CD4-positive, alpha-beta T cell treated with Interleukin-12 subunit alpha and Interleukin-12 subunit beta, for 1 hour (primary cell): Measurements from ENCODE around the gene CAMKK2.
"Not testable (repeated sequence)": the region's sequence is repeated elsewhere in the genome, so short reads cannot be mapped to it uniquely, and the experiment has no call there.

Source experiments
- DNase-seq: peaks from one replicate; pipeline ENCODE4 v3.0.0-alpha.2; 2020

CAMKK2 gene

DNA sequence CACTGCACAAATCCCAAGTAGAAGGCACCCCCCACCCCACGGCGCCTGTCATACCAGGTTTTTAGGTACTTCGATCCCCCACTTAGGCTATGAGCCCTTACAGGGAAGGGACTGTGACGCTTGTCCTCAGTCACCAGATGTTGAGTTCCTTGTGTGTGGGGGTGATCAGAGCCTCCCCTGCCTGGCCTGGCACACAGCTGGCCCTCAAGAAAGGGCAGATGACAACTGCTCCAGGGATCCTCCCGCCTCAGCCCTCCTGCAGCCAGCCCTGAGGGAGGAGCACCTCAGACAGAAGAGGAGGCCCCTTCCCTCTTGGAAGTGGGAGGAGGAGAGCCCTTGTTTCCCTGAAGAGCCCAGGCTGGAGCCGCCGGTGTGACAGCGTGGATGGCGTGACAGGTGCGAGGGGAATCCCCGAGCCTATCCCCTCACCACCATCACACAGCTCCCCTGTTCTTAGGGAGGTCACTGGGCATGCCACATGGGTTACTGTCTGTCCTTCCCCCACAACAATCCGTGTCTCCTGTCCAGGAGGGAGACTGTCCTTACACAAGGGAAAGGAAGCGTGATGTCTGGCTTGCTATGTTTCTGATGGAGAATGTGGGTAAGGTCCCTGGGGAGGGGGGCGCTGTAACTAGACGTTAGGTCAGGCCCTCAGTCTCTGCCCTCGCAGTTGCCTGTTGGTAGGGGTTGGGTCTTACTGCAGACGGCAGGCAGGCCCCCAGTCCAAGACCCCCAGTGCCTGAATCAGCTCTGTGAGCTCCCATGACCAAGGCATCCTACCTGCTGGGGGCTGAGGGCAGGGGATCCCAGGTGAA lies 55.1 kb downstream of the CAMKK2 start:
- no peak for DNase-seq

DNA sequence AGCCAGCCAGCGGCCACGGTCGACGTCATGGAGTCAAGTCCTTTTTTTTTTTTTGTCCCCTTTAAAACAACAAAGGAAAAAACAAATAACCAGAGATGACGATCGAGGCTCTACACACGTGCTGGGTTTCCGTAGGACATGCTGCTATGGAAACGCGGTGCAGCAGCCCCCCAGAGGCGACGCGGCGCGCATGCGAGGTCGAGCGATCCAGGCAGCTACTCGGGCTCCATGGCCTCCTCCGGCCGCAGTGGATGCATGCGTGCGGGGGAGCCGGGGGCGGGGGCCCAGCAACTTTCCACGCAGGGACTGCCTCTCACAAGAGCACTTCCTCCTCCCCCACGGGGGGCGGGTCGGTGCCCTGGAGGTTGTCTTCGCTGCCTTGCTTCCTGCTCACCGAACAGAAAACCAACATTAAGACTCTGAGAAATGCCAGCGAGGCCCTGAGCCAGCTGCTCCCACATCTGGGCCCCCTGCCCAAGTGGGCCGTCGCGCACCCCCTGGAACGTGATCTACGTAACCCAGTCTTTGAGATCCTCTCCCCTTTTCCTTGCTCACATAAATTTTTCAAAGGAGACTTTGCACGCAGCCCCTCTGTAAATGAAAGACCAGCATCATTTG lies 55.9 kb downstream of the CAMKK2 start:
- peak; percentile 93 for DNase-seq

DNA sequence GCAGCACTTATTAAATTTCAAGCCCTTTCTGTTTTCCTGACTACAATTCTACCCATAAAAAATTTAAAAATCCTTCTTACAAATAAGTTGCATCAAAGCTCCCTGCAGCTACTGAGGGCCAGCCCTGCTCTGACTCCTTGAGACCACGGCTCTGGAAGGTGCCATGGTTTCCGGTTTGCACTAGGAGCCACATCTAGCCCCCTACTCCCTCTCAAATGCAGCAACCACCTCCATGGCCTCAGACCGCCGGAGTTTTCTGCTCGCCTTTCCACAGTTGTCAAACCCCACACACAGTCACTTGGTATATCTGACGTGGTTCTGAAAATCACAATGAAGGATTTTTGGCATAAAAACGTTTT lies 56.5 kb downstream of the CAMKK2 start:
- DNase-seq, result no peak

DNA sequence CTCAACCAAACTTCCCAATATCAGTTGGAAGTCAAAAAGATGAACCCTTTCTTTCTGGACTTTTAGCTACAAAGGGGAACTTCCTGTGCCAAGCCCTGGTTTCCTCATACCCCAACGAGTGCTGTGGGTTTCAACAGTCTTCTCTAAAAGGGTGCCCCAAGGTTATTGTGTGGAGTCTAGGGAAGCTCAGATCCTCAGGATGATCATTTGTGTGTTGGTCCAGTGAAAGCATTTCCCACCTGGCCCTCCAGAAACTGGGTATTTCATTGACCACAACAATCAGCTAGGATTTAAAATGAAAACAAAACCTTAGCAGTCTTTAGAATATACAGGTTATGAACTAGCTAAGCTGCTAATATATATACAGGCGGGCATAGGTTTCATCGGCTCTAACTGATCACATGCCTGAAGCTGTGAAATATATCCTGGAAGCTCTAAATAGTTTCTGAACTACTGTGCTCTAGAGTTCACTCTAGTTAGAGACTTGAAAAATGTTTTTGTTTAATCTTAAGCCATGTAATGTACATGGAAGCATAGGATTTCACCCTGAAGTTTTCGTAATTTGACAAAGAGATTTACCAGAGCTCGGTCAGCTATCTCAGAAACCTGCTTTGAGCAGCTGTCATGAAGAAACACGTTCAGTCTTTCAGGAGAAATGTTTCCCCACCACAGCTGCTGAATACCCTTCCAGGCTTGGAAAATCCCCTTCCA lies 57.0 kb downstream of the CAMKK2 start:
- peak; percentile 17 for DNase-seq

DNA sequence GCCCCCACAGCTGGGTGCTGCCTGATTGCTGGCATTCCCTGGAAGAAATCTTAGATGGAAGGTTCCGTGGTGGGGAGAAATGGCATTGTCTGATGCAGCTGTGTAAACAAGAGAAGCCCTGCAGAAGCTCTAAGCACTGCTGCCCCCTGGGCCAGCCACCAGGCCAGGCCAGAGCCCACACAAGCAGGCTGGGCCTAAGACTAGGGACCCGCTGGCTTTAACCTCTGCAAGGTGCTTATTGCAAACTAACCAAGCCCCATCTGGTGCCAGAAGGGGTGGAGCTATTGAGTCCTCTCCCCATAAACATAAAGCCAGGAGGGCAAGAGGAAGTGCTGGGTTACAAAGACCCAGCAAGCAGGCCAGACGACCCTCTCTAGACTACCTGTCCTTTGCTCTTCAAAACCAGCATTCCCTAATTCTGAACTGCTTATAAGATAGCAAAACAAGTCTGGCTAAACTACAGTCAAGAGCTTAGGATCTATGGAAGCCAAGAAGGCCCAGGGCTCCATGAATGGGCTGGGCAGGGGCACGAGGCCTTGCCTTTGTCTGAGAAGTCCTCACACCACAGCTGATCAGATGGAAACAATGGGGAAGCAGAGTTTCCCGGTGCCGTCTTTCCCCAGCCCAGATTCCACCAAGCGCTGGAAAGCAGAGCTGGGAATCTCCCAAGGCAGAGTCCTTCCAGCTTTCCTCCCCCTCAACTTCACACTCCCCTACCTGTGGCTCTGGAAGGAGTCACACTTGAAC lies 57.7 kb downstream of the CAMKK2 start:
- DNase-seq, result no peak

DNA sequence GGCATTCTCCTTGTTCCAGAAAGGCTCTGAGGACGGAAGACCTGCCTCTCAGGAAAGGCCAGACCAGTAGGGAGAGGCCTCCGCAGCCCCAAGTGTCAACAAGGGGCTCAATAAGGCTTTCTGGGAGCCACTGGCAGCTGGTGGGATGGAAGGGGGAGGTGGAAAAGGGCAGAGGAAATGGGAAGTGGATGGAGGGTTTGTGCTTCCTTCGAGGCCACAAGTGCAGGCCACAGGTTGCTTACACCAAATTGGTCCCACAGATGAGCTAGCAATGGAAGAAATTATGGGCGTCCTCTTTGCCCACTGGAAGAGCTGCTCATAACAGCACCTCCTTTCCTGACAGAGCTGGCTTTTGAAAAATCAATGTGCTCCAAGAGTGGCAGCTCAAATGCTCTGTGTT lies 58.4 kb downstream of the CAMKK2 start:
- DNase-seq, result no peak

DNA sequence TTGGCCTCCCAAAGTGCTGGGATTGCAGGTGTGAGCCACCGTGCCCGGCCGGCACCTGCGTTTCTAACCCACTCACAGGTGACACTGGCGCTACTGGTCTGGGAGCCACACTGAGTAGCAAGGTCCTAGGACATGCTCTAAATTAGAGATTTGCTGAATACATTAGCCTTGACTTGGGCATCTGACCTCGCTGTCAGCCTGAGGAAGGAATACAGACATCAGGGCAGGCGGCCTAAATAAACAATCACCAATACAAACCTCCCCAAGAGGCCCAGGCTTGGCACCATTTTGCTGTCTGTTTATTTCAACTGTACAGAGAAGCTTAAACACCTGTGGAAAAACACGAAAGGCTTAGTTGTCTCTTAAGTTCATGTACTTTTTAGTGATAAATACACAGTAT lies 59.1 kb downstream of the CAMKK2 start:
- no peak for DNase-seq

DNA sequence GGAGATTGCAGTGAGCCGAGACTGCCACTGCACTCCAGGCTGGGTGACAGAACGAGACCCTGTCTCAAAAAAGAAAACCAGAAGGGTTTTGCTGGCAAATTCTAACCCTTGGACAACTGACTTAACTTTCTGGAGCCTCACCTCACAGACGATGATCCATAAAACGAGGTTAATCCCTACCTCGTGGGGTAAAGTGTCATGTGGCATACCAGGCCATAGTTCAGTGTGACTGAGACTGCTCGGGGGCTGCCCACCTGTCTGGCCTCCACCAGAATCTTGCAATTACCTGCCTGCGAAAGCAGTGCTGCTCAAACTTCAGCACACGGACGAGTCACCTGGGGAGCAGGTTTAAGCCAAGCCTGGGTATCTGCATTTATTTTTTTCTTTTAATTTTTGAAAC lies 59.7 kb downstream of the CAMKK2 start:
- no peak for DNase-seq

DNA sequence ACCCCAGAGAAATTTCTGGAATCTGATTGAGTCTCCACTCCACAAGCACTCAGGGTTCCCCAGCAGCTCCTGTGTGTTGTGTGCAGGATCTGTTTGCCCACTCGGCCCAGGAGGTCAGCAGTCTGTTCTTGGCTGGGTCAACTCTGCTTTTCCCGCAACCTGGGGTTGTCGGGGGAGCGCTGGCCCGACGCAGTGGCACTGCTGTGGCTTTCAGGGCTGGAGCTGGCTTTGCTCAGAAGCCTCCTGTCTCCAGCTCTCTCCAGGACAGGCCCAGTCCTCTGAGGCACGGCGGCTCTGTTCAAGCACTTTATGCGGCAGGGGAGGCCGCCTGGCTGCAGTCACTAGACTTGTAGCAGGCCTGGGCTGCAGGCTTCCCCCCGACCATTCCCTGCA lies 62.9 kb downstream of the CAMKK2 start:
- DNase-seq, result no peak

DNA sequence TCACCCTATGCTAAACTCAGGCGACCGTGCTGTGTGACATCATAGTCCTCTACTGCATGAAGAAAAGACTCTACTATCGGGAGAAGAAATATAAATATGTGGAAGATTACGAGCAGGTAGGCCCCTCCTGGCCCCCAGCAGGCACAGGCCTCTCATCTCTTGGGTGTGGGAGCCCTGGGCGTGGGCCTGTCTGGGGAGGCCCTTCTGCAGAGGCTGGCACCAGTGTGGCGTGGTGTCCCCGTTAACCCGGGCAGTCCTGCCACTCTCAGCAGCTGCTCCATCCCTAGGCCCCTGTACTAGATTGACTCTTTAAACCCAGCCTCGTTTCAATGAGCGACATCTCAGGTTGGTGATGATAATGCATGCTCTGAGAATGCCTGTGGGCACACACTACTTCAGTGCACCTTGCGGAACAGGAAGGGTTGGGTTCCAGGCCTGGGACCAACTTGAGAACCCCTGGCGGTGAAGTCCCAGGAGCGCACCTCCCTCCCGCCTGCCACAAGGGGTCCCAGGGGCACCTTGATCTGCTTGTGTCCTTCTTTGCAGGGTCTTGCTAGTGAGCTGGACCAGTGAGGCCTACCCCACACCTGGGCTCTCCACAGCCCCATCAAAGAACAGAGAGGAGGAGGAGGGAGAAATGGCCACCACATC lies 63.4 kb downstream of the CAMKK2 start:
- no peak for DNase-seq

DNA sequence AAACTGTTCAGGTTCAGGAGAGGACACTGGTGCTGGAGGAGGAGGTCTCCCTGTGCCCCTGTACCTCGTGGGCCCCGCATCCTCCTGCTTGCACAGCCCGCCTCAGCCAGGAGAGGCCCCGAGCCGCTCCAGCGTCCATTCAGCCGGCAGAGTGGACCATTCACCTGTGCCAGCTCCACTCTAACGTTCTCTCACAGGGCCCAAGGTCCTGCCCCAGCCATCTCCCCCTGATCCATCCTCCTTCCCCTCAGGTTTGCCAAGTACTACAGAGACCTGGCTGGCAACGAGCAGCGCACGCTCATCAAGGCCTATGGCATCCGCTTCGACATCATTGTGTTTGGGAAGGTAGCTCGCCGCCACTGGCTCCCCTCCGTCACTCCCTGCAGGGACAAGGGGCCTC lies 64.3 kb downstream of the CAMKK2 start:
- DNase-seq, result no peak

DNA sequence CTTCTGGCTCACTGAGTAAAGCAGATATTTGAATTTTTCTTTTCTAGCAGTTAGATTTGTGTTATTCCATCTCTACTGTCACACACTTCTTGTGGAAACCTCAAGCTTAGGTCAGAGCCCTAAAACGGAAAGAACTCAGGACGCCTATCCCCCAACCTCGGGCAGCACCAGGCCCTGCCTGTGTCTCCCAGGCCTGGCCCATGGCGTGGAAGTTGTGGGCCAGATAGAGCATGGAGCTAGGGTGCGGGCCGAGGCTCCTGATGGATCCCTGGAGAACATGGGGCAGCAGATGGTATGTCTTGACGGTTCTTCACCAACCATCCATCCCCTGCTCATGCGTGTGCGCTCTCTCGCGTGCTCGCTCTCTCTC lies 66.0 kb downstream of the CAMKK2 start:
- no peak for DNase-seq

DNA sequence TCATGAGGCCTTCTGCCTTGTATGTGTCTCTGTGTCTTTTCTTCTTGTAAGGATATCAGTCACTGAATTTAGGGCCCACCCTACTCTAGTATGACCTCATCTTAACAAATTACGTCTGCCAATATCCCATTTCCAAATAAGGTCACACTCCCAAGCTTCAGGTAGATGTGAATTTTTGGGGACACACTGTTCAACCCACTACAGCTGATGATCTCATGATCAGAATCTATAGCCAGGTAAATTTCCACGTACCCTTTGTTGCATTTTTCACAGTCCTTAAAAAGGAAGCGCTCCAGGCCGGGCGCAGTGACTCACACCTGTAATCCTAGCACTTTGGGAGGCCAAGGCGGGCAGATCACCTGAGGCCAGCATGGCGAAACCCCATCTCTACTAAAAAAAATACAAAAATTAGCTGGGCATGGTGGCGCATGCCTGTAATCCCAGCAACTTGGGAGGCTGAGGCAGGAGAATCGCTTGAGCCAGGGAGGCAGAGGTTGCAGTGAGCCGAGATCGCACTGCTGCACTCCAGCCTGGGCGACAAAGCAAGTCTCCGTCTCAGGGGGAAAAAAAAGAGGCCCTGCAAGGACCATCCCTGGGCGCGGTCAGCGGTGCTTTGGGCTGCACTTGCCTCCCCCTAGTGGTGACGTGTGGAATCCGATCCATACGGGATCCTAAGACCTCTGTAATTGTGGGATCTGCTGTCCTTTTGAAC lies 66.5 kb downstream of the CAMKK2 start:
- peak; percentile 62 for DNase-seq

DNA sequence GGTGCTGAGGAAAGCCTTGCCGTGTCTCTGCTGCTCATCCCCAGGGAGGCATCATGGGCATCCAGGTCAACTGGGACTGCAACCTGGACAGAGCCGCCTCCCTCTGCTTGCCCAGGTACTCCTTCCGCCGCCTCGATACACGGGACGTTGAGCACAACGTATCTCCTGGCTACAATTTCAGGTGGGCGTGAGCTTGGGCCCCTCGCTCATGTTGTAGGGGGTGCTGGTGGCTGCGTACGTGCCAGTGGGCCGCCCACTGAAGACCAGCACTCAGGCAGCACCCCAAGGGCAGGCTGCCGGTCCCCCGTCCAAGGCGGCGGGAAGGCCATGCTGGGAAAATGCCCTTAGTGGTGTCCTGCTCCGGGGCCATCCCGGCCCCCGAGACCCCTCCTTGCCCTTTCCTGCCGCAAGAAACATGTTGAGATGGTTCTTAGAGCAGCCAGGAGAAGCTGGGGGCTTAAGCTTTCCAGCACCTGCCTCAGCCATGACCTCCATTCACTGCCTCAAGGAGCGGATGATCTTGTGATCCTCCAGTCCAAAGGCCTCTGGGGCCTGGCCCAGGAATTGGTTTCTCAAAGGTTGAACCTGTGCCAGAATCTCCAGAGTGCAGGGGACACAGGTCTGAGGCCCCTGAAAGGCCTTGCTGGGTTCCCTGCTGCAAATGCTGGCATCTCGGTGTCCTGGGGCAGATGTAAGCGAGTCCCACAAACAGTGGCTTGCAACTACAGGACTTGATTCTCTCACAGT lies 67.4 kb downstream of the CAMKK2 start:
- DNase-seq, result no peak

DNA sequence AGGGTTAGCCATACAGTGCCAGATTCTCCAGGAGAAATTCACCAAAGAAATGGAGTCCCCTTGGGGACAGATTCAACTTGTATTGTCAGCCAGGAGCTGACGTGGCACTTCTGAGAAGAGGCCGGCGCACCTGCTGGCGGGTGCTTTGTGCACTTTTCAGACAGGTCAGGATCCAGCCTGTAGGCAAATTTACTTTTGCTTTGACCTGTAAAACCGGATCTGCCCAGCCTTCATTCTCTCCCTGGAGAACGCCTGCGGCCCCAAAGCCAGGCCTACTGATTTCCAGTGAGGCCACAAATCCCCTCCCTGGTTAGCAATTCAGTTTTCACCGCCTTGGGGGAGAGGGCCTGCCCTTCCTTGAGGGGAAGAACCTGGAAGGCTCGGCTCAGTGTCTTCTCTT lies 69.2 kb downstream of the CAMKK2 start:
- DNase-seq, result no peak

DNA sequence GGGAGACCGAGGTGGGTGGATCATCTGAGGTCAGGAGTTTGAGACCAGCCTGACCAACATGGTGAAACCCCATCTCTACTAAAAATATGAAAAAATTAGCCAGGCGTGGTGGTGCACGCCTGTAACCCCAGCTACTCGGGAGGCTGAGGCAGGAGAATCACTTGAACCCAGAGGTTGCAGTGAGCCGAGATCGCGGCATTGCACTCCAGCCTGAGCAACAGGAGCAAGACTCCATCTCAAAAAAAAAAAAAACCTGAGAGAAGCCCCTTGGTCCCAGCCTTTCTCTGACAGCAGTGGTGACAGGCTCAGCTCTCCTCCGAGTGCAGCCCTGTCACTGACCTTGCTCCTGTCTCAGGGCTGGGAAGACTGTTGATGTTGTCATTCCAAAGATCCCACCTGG lies 69.6 kb downstream of the CAMKK2 start:
- DNase-seq, result not testable (repeated sequence)

DNA sequence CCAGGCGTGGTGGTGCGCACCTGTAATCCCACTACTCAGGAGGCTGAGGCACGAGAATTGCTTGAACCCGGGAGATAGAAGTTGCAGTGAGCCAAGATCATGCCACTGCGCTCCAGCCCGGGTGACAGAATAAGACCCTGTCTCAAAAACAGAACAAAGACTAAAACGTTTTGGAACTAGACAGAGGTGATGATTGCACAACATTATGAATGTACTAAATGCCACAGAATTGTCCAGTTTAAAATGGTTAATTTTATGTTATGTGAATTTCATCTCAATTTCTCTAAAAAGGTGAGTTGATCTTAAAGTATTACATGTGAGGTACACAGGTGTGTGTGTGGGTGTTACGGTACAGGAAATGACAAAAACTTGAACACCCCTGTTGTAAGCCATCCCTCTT lies 70.1 kb downstream of the CAMKK2 start:
- no peak for DNase-seq

DNA sequence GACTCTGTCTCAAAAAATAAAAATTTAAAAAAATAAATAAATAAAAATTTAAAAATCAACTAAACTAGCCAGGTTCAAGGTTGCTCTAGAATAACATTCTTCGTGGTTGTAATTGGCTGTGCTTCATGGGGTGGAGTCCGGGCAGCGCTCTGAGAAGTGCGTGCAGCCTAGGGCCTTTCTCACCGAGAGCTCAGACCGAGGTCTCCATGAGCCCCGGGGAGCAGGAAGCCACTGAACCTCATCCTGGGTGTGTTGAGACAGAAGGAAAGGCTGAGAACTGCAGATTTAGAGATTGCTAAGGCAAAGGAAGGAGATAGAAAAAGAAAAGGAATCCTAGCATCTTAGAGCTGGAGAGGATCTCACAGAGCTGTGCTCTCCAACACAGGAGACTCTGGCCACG lies 71.9 kb downstream of the CAMKK2 start:
- peak; percentile 61 for DNase-seq

DNA sequence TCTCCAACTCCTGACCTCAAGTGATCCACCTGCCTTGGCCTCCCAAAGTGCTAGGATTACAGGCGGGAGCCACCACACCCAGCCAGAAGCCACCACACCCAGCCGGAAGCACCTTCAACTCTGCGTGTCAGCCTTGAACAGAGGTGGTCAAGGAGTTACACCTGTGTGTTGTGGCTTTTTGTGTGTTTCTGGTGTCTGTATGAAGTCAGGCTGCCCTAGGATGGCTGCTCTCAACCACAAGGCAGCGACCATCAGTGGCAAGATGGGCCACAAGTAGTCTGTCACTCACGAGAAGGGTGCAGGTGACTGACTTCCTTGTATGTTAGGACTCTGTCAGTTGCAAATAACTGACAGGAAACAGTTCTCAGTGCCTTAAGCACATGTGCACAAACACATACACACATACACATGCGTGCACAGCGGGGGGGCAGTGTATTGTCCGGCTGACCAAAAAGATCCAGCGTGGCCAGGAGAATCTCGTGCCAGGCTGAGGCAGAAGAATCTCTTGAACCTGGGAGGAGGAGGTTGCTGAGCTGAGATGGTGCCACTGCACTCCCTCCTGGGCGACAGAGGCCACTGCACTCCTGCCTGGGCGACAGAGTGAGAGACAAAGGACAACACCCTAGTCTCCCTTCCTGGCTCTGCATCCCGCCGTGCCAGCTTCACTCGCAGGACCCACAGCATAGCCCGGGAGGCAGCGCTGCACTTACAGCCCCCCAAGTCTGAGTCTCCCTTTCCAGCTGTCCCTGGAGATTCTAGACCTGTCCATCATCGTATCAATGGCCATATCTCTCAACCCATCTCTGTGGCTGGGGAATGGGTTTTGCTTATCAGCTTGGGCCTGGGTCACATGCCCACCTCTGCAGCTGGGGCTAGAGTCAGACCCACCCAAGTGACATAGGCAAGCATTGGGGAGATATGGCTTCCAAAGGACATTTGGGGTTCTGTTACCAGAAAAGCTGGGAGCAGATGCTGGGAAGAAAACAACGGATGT lies 72.9 kb downstream of the CAMKK2 start:
- peak; percentile 44 for DNase-seq

DNA sequence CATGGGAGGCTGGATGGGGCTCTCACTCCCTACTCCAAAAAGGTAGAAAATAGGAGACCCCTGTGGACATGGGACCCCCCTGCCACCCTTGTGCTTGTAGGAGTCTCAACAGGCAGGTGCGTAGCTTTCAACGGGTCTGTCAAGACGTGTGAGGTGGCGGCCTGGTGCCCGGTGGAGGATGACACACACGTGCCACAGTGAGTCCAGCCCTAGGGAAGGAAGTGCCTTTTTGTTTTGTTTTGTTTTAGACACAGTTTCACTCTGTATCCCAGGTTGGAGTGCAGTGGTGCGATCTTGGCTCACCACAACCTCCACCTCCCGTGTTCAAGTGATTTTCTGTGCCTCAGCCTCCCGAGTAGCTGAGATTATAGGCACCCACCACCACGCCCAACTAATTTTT lies 73.7 kb downstream of the CAMKK2 start:
- DNase-seq, result no peak
